COLO829 (cell line): ENCODE results near the gene MEF2B.
"Not testable (repeated sequence)": the region's sequence is repeated elsewhere in the genome, so short reads cannot be mapped to it uniquely, and the experiment has no call there.

Experiments used
- DNase-seq: peaks from one replicate; pipeline ENCODE4 v3.0.0; 2012; ENCODE audit warnings: low spot score

Gene MEF2B

DNA sequence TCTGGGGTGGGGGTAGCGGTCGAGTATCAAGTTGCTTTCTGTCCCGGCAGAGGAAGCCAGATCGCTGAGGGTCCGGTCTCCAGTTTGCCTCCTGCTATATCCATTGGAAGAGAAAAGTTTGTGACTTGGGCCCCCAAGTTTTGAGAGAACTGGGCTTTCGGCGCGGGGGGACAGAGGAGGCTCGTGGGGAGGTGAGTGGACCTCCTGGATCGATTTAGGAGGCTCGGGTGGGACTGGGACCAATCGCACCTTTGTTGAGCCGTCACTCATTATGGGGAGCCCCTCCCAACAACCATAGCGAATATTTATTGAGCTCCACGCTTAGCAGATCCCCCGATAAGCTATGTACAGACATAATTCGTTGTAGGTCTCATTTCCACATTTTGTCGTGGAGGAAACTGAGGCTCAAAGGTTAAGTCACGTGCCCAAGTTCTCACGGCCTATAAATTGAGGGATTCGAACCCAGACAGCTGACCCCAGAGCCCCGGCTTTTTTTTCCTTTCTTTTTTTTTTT is 22.9 kb upstream of the MEF2B start:
- no peak for DNase-seq

DNA sequence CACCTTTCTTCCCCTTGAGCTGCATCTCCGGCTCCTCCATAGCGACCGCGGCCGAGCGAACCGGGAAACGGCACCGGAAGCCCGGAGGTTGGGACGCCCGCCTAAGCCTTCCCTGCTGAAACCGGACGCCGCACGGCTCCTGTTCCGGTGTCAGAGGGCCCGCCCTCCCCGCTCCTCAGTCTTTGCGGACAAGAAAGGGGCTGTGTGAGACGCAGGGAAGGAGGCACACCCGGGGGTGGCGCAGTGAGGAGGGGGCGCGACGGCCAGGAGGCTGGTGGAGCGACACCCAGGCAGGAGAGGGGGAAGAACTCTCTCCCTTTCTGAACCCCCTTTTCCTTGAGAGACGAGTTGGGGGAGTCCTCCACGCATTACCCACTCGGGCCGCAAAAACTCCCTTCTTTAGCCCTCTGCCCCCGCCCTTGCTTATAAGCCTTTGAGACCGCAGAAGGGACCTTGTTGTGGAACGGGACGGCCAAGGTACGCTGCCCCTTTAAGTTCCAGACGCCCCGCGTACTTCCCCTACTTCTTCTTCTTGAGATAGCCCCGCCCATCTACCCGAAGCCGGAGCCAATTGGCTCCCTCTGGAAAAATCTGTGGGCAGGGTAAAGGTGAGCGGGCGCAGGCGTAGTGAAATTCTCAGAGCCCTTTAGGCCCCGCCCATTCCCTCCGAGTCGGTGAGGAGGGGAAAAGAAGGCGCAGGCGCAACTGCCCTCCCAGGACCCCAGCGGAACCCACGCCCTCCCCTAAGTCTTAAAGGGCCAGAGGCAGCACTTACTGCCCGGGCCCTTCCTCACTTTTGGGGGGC is 22.2 kb upstream of the MEF2B start, which contains the start of the genes BORCS8 and RFXANK:
Gene BORCS8, minus strand, starts transcription at position 75 of the 805 bp plus-strand sequence. Its CDS starts 35 bp downstream, at position 40.
Gene RFXANK, plus strand, starts transcription at position 181 of the 805 bp plus-strand sequence. CDS start 1,689 bp downstream, outside the sequence.
- DNase-seq = peak; percentile 98

DNA sequence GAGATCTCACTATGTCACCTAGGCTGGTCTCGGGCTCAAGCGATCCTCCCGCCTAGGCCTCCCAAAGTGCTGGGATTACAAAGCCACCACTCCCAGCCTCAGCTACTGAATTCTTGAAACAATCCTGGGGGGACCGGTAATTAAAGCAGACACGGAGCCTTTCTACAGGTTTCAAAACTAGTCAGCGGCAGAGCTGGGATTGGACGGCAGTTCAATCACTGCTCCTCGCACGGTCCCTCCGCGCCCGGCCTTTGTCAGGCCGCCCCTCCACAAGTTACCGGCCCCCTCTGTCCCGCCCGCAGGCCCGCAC is 21.7 kb upstream of the MEF2B start:
- DNase-seq = no peak

DNA sequence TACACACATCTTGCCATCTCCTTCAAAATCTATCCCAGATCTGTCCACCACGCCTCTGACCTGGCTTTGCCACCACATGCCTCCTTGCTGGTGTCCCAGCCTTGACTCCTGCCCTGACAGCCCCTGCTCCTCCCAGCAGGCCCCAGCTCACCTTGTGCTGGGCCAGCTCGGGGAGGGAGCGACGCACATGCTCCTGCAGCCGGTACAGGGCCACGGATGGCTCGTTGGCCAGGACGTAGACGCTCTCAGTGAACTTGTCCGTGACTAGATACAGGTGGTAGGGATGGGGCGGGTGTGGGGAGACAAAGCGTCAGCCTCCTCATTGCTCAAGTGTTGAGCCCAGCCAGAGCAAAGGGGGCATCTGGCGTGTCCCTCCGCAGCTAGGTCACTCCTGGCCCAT is 16.7 kb upstream of the MEF2B start:
- no peak for DNase-seq

DNA sequence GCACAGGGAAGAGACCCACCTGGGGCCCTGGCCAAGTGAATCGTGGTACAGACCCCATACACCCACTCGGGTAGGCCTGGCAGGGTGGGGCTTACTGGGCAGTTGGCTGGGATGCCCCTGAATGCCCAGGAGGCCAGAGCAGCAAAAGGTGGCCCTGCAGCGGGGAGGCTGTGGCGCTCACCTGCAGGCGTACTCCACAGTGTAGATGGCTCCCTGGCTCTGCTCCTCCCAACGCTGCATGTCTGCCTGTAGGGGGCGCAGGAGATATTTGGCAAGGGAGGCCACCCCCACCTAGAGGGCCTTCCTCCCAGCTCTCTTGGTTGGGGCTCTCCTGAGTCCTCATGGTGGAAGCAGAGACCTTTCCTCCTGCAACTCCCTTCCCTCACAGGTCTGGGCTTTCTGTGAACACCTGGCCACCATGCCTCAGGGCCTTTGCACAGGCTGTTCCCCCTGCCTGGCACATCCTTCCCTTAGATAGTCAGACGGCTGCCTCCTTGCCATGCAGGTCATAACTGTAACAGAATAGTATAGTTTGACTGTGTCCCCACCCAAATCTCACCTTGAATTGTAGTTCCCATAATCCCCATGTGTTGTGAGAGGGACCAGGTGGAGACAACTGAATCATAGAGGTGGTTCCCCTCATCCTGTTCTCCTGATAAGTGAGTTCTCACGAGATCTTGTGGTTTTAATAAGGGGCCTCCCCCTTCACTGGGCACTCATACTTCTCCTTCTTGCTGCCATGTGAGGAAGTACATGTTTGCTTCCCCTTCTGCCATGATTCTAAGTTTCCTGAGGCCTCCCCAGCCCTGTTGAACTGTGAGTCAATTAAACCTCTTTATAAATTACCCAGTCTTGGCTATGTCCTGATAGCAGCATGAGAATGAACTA is 16.0 kb upstream of the MEF2B start:
- DNase-seq = no peak

DNA sequence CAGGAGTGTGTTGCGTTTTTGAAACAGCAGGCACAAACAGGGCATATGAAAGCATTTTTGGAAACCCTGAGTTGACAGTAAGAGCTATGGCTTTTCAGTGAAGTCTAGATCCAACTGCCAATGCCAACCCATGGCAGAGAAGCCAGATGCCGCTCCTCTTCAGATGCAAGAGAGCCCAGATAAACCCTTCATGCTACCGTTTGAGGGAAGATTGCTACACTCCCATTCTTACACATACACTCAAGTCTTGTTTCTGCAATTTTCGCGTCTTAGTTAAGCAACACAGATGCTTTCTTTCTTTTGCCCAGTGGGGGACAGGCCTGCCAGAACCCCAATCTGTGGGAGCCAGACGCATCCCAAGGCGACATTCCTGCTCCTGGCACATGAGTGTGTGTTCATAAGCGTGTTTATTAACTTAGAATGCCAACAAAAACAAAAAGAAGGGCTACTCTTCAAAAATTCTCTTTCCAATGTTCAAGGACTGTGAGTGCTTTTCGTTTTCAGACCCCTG is 11.5 kb upstream of the MEF2B start:
- no peak for DNase-seq

DNA sequence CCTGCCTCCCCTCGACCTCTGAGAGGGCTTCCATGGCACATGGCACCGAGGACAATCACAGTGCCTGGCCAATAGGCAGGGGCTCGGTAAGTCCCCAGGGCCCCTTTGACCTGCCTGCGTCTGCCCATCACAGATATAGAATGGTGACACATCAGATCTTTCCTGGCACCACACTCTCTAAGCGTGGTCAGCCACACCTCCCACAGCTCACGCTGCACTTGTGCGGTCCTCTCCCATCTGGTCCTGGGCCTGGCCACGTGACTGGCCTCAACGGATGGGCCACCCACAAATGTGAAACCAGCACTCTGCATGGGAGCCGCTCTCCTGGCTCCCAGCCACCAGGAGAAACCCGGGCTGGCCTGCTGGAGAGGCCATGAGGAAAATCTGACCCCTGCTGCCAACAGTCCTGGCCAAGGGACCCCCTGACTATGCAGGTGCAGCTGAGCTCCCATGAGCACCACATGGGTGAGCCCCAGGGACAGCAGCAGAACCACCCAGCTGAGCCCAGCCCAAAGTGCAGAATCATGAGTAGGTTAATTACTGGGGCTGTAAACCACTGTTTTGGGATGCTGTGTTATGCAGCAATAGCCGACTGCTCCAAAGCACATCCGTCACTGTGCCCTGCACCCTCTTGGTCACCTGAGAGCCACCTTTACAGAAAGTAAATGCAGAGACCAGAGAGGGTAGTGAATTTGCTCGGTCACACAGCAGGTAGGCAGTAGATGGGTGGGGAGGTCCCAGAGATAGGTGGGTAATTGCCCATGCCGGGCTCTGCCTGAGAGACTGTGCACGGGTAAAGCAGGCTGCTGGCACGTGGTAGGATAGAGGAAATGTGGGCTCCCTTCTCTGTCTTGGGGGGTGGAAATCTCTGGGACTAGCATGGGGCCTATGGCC is 9.7 kb upstream of the MEF2B start:
- no peak for DNase-seq

DNA sequence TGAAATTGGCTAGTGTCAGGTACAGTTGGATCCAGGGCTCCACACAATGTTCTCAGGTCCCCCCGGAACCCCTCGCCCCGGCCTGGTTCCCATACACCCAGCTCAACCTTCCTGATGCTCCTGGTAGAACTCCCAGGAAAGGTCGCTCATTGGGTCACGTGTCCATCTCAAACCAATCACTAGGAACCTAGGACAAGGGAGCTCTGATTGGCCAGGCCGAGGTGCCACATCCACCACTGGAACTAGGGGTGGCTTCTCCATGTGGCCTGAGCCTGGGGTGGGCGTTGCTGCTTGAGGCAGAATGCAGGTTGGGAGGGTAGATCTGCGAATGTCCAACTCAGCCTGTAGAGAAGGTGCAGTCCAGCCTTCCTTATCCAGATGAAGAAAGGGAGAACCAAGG is 6.9 kb upstream of the MEF2B start:
- no peak for DNase-seq

DNA sequence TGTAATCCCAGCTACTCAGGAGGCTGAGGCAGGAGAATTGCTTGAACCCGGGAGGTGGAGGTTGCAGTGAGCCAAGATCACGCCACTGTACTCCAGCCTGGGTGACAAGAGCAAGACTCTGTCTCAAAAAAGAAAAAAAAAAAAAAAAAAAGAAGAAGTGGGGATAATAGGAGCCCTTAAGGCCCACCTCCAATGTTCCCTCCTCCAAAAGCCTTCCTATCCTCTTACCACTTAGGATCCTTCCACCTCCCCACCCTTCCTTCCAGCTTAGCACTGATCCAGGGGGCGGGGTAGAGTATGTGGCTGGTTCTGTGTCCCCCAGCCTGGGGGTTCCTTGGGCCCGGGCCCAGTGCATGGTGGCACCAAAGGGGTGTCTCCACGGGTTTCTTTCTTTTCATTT is 3.2 kb upstream of the MEF2B start:
- not testable (repeated sequence) for DNase-seq

DNA sequence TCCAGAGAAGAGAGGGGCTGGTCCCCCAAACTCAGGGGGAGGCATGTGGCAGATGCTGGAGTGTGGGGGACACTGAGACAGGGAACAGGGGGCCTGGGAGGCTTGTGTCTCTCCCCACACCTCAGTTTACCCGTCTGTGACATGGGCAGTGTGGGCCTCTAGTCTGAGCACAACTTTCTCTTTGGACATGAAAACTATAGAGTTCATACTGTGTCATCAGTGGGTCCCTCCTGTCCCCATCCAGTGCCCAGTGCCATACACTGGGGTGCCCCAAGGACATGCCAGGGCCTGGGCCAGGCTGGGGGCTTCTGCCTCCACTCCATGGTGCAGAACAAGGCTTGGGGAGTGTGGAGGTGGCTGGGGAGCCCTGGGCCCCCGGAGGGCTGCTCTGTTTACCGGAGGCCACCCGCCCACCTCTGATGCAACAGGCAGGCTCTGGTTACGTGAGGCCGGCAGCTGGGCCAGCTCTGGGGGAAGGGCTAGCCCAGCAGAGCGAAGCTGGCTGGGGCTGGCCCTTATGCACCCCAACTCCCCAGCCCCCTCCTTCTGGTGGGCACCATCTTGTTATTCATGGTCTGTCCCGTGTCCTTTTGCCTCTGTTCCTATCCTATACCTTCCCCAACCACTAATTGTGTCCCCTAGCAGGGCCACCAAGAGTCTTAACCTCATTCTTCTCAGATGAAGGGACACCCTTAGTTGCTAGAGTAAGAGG is 1.9 kb upstream of the MEF2B start:
- DNase-seq = no peak

DNA sequence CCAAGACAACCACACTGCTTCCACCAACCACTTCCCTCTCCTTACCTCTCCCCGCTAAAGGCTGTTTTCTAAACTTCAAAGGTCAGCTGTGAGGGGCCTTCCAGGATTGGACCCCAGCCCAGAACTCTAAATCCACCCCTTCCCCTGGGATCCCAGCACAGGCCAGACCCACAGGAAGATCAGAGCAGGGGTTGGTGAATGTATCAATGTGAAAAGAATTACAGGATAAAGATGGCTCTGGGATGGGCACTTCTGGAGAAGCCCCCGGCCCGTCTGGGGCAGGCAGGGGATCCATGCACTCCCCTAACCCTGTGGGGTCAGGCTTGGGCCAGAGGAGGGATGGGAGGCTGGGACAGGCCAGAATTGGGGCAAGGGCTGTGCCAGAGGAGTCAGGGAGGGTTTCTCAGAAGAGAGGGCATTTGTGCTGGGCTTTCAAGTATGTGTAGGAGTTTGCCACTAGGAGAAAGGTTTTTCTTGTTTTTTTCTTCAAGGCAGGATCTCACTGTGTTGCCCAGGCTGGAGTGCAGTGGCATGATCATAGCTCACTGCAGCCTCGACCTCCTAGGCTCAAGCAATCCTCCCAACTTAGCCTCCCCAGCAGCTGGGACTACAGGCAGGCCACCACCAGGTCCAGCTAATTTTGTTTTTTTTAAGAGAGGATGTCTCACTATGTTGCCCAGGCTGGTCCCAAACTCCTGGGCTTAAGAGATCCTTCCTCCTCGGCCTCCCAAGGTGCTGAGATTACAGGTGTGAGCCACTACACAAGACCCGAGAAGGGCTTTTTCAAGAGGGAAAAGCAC is 1.0 kb upstream of the MEF2B start:
- no peak for DNase-seq

DNA sequence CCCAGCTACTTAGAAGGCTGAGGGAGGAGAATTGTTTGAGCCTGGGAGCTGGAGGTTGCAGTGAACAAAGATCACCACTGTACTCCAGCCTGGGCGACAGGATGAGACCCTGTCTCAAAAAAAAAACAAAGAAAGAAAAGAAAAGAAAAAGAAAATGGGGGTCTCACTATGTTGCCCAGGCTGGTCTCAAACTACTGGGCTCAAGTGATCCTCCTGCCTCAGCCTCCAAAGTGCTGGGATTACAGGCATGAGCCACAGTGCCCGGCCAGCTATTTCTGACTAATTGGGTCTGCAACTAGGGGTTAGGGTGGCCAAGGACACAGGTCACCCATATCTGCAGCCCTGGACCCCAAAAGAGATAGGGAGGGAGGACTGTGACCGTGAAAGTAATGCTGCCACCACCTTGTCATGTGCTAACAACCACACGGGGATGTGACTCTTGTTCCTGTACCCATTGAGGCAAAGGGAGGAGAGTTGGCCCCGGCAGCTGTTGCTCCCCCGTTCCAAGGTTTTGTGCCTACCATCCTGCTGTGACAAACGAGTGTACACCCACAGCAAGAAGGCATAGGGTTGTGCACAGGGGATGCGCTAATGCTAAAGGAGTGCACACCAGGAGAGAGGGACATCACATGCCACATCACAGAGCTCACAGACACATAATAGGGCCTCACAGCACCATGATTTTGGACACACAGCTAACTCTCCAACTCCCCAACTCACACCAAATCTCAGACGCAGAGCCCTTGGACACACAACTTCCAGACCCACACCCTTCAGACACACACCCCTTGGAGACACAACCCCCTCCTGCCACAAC is 619 bp downstream of the MEF2B start:
- DNase-seq = no peak

DNA sequence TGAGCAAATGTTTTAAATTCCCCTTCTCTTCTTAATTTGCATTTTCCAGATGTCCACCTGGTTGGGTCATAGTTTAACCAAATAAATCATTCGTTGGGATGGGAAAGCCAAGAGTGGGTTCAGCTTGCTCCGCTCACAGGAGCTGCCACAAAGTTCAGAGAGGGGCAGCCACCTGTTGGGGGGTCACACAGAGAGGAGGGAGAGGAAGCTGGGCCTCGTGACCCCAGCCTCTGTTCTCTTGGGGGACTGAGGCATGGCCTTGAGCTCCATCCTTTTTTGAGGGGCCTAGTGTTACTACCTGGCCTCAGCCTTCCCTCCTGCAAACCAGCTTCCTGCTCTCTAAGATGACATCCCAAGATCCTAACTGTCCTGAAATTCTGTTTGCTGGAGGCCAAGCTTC is 2.5 kb downstream of the MEF2B start:
- no peak for DNase-seq

DNA sequence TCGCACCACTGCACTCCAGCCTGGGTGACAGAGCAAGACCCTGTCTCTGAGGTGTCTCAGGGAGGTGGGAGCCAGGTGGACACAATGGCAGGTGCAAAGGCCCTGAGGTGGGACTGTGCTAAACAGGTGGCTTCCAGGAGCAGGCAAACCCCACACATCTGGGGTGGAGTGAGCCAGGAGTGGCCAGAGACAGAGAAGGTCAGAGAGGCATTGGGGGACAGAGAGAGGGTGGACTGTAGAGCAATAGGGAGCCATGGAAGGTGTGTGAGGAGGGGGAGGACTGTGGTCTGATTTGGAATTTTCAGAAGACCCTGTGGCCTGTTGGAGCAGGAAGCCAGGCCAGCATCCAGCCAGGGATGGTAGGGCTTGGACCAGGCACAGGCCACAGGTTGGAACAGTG is 4.7 kb downstream of the MEF2B start:
- no peak for DNase-seq

DNA sequence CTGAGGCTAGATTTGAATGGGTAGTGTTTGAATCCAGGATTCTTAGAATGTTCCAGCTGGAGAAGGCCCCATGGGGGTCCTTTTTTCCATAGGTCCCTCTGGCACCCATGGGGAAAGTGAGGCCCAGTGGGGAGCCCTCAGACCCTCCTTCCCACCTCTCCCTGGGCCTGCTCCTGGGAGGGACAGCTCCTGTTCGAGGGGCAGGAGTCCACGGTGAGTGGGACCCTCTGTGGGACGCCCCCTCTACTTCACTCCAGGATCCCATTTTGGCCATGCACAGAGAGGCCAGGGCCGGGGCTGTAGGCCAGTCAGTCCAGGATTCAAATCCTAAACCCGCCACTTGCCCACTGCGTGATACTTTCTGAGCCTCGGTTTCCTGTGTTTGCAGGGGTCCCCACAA is 7.6 kb downstream of the MEF2B start:
- DNase-seq = no peak

DNA sequence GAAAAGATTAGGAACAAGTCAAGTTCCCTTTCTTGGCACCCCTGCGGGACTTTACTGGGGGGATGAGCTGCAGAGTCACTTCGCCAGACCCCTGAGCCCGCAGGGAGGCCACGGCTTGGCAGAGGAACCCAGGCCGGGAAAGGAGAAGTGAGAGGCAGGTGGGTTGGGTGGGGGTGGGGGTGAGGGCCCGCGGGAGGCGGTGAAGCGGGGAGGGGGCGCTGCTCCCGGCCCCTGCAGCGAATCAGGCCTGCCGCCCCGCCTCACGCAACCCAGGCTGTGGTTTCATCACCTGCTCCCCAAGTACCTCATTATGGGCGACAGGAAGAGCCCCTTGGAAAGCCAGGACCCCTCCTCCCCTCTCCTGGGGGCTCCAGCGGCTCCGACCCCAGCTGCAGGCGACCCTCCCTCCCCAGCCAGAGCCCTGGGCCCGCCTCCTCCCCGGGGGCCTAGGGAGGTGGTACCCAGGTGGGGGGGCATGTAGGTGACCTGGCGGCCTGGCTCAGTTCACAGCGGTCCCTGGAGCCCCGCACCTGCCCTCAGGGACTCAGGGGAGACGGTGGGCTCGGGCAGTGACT is 9.5 kb downstream of the MEF2B start:
- DNase-seq = no peak

DNA sequence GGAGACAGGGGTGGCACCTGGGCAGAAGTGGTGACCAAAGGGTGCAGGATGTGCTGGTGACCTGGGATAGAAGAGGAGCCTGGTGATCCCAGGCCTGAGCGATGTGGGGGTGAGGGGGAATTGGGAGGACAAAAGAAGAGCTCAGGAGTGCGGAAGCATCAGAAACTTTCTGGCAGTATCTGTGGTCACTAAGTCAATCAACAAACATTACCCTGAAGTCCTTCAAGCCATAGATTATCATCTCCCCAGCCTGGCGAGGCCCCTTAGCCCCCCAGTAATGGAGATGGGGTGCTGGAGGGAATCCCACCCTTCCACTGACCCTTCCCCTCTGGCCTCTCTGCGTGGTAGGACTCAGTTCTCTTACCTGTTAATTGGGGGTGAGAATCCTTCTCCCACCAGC is 10.5 kb downstream of the MEF2B start:
- DNase-seq = no peak

DNA sequence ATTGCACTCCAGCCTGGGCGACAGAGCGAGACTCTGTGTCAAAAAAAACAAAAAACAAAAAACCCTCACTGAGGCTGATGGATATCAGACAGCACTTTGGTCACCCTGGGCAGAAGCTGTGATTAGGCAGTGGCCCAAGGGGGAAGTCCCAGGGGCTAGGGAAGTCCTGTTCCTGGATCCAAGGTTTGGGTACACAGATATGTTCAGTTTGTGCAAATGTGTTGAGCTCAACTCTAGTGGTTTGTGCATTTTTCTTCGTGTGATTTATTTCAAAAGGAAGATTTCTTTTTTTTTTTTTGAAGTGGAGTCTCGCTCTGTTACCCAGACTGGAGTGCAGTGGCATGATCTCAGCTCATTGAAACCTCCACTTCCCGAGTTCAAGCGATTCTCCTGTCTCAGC is 12.3 kb downstream of the MEF2B start:
- DNase-seq = no peak
